GM23248 (cell line): Measurements from ENCODE around the gene DHRS12. TPM values are rescaled to one million over a fixed set of nuclear protein-coding genes. Genes with fewer than 3 reads are reported as not detected.

Experiments
- DNase-seq: peaks from one replicate; pipeline ENCODE4 v3.0.0-alpha.2; 2015
- H2AFZ ChIP-seq: fragments of 200-600 bp; sonication (generic); 2 replicates; pipeline ENCODE4 v1.6.1; 2016; ENCODE audit warnings: antibody characterized with exemption
- H3F3A ChIP-seq: fragments of 200-600 bp; sonication (generic); 2 replicates; pipeline ENCODE4 v1.6.1; 2016; ENCODE audit warnings: mild to moderate bottlenecking, antibody characterized with exemption, mixed run types; ENCODE audit not compliant: insufficient read depth
- H3K27ac ChIP-seq: fragments of 200-600 bp; sonication (generic); 2 replicates; pipeline ENCODE4 v1.5.1; 2016; ENCODE audit warnings: mild to moderate bottlenecking
- H3K27me3 ChIP-seq: fragments of 200-600 bp; sonication (generic); replicated peaks from 2 replicates; pipeline ENCODE4 v1.6.1; 2016; ENCODE audit warnings: mild to moderate bottlenecking; ENCODE audit not compliant: insufficient read depth
- H3K36me3 ChIP-seq: fragments of 200-600 bp; sonication (generic); 2 replicates; pipeline ENCODE4 v1.6.1; 2016; ENCODE audit warnings: low read depth, mild to moderate bottlenecking
- H3K4me1 ChIP-seq: fragments of 200-600 bp; sonication (generic); 2 replicates; pipeline ENCODE4 v1.6.1; 2016; ENCODE audit warnings: mild to moderate bottlenecking; ENCODE audit not compliant: insufficient read depth
- H3K4me2 ChIP-seq: fragments of 200-600 bp; sonication (generic); one replicate; pipeline ENCODE4 v1.6.1; 2016; ENCODE audit warnings: mild to moderate bottlenecking; ENCODE audit not compliant: unreplicated experiment
- H3K4me3 ChIP-seq: fragments of 200-600 bp; sonication (generic); 2 replicates; pipeline ENCODE4 v1.5.1; 2016; ENCODE audit warnings: mild to moderate bottlenecking
- H3K79me2 ChIP-seq: fragments of 200-600 bp; sonication (generic); 2 replicates; pipeline ENCODE4 v1.6.1; 2016; ENCODE audit warnings: mild to moderate bottlenecking; ENCODE audit not compliant: insufficient read depth
- H3K9ac ChIP-seq: fragments of 200-600 bp; sonication (generic); 2 replicates; pipeline ENCODE4 v1.6.1; 2016; ENCODE audit warnings: mild to moderate bottlenecking
- H3K9me2 ChIP-seq: fragments of 200-600 bp; sonication (generic); 2 replicates; pipeline ENCODE4 v1.6.1; 2016; ENCODE audit warnings: mixed run types, mild to moderate bottlenecking, moderate library complexity; ENCODE audit not compliant: insufficient read depth
- H3K9me3 ChIP-seq: fragments of 200-600 bp; sonication (generic); one replicate; pipeline ENCODE4 v1.6.1; 2017; ENCODE audit warnings: low read depth
- H4K20me1 ChIP-seq: fragments of 200-600 bp; sonication (generic); 2 replicates; pipeline ENCODE4 v1.6.0; 2016; ENCODE audit not compliant: insufficient read depth
- EZH2 ChIP-seq: fragments of 200-600 bp; sonication (generic); IDR thresholded peaks from 2 replicates; pipeline ENCODE4 v1.6.1; 2018; ENCODE audit warnings: antibody characterized with exemption, mild to moderate bottlenecking; ENCODE audit not compliant: insufficient read depth, poor library complexity, severe bottlenecking
- EZH2phosphoT487 ChIP-seq: fragments of 200-600 bp; sonication (generic); IDR thresholded peaks from 2 replicates; pipeline ENCODE4 v1.6.1; 2018; ENCODE audit warnings: antibody characterized with exemption, moderate library complexity, mild to moderate bottlenecking, low read depth; ENCODE audit not compliant: insufficient read depth
- WGBS, 2 experiments: methylation state at CpG; one replicate each; pipeline ENCODE4 v1.1.6; 2015 to 2017; ENCODE audit warnings: low lambda C conversion rate in 2 of 2, low coverage in 1 of 2; ENCODE audit errors: missing lambda C conversion rate in 2 of 2; 5-methylcytosine and 5-hydroxymethylcytosine counted together
- in situ Hi-C: fragments of 300-500 bp; cut with MboI; formaldehyde crosslinking; loops from 2 replicates; pipeline ENCODE4 v1.15.0; 2020
- polyA plus RNA-seq: library from polyadenylated mRNA; unstranded; fragments of >200 nt; fragmentation: Nextera tagmentation; extraction: Ambion mirVana; gene quantifications from 2 replicates; pipeline ENCODE4 v1.2.1, GENCODE V29; 2016
- total RNA-seq: library from RNA; depleted of rRNA; stranded (reverse); fragments of >200 nt; shearing (Covaris generic); gene quantifications from 2 replicates; pipeline ENCODE4 v1.2.3, GENCODE V29; 2014

The DHRS12 gene
- total and polyA plus RNA-seq, 2 experiments from 2014 or later, result 5.7 to 13.3 TPM

GRCh38 chr13:51822106-51822815 lies 18.3 kb upstream of the DHRS12 start:
- no peak overlapping the region for H3K27ac ChIP-seq
- H3K79me2 ChIP-seq, result no peaks in the 10 kb centered on the region

DNA sequence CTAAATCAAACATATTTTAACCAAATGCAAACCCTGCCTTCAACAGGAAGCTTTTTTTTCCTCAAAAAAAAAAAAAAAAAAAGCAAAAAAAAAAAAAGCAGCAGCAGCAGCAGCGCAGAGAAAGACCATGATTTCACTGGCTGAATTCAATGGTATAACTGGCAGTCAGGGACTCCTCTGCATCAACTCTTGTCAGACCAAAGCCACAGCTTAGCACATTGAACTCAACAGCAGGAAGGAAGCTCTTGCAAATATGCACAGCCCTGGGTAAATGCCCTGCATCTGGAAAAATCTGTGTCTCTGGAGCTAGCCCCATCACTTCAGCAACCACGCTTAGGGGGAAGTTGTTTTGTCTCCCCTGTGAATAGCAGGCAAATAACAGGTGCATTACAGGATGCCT lies 17.6 kb upstream of the DHRS12 start:
- H3K27me3 ChIP-seq, result peaks cover 38% of the 10 kb centered on the region
- no peak for TF ChIP-seq EZH2
- TF ChIP-seq EZH2phosphoT487, result no peak
- H3K9me3 ChIP-seq, result no peaks in the 10 kb centered on the region
- no peaks in the 10 kb centered on the region for H3K36me3 ChIP-seq
- H3K9me2 ChIP-seq, result no peaks in the 10 kb centered on the region
- in situ Hi-C loops, result loop anchor here (10.0 kb wide), 1 partner anchor 313 kb away; no protein-coding TSS in a partner anchor
- no peak overlapping the region for H3K4me3 ChIP-seq
- peaks cover 7% of the 10 kb centered on the region; the same call in 1 of the 2 replicates for H3F3A ChIP-seq
- no peaks in the 10 kb centered on the region for H3K79me2 ChIP-seq
- DNase-seq, result no peak
- H3K4me2 ChIP-seq, result no peak overlapping the region
- H4K20me1 ChIP-seq, result no peaks in the 10 kb centered on the region
- H2AFZ ChIP-seq, result no peak overlapping the region
- H3K9ac ChIP-seq, result no peak overlapping the region
- no peak overlapping the region for H3K27ac ChIP-seq
- 63 to 75% methylated on average over 2 of the region's 2 CpGs for WGBS, 2 experiments
- H3K4me1 ChIP-seq, result peaks cover 10% of the 10 kb centered on the region

More at GRCh38 chr13:51822106-51822815, 18.3 kb upstream of the DHRS12 start:
- in situ Hi-C loops, result loop anchor here (10.0 kb wide), 1 partner anchor 313 kb away; no protein-coding TSS in a partner anchor
- 80 to 86% methylated on average over 13 of the region's 13 CpGs for WGBS, 2 experiments
- Histone ChIP-seq H4K20me1 (no peaks in the 10 kb centered on the region), H3K4me1 (peaks cover 10% of the 10 kb centered on the region), H3K9ac (no peak overlapping the region), H3K9me2 (no peaks in the 10 kb centered on the region), H3K9me3 (no peaks in the 10 kb centered on the region), H3K27me3 (peaks cover 37% of the 10 kb centered on the region), H2AFZ (no peak overlapping the region), H3F3A (peaks cover 7% of the 10 kb centered on the region; the same call in 1 of the 2 replicates), H3K4me2 (no peak overlapping the region), H3K4me3 (no peak overlapping the region), H3K36me3 (no peaks in the 10 kb centered on the region)
- no peak for DNase-seq
- TF ChIP-seq EZH2phosphoT487 (no peak), EZH2 (no peak)

GRCh38 chr13:51820016-51820597 lies 16.1 kb upstream of the DHRS12 start:
- H3K9me3 ChIP-seq, result no peaks in the 10 kb centered on the region
- in situ Hi-C loops, result loop anchor here (10.0 kb wide), 1 partner anchor 315 kb away; no protein-coding TSS in a partner anchor
- H3K79me2 ChIP-seq, result no peaks in the 10 kb centered on the region

GRCh38 chr13:51819544-51819943 lies 15.6 kb upstream of the DHRS12 start:
- no peak for TF ChIP-seq EZH2
- no peak for TF ChIP-seq EZH2phosphoT487

More at GRCh38 chr13:51820016-51820597, 16.1 kb upstream of the DHRS12 start:
- 45 to 47% methylated on average over 4 of the region's 4 CpGs for WGBS, 2 experiments
- no peaks in the 10 kb centered on the region for H4K20me1 ChIP-seq
- no peak overlapping the region for H2AFZ ChIP-seq
- H3K9ac ChIP-seq, result no peak overlapping the region
- DNase-seq, result no peak
- H3K4me1 ChIP-seq, result peaks cover 4% of the 10 kb centered on the region
- peaks cover 2% of the 10 kb centered on the region; the same call in 1 of the 2 replicates for H3F3A ChIP-seq
- H3K9me2 ChIP-seq, result no peaks in the 10 kb centered on the region
- H3K36me3 ChIP-seq, result no peaks in the 10 kb centered on the region
- H3K4me2 ChIP-seq, result no peak overlapping the region
- no peak overlapping the region for H3K4me3 ChIP-seq
- peaks cover 49% of the 10 kb centered on the region for H3K27me3 ChIP-seq
- no peak overlapping the region for H3K27ac ChIP-seq
- no peak for TF ChIP-seq EZH2phosphoT487
- no peak for TF ChIP-seq EZH2

More at GRCh38 chr13:51819544-51819943, 15.6 kb upstream of the DHRS12 start:
- WGBS, 2 experiments, result 88 to 92% methylated on average over 3 of the region's 3 CpGs
- peaks cover 49% of the 10 kb centered on the region for H3K27me3 ChIP-seq
- H4K20me1 ChIP-seq, result no peaks in the 10 kb centered on the region
- H3K4me3 ChIP-seq, result no peak overlapping the region
- no peaks in the 10 kb centered on the region for H3K9me3 ChIP-seq
- no peaks in the 10 kb centered on the region for H3K36me3 ChIP-seq
- no peak overlapping the region for H2AFZ ChIP-seq
- H3K9ac ChIP-seq, result no peak overlapping the region
- in situ Hi-C loops, result no loop called here
- no peaks in the 10 kb centered on the region for H3K79me2 ChIP-seq
- H3K4me2 ChIP-seq, result no peak overlapping the region
- H3K27ac ChIP-seq, result no peak overlapping the region
- no peaks in the 10 kb centered on the region for H3K9me2 ChIP-seq
- H3F3A ChIP-seq, result no peaks in the 10 kb centered on the region
- no peak for DNase-seq
- no peaks in the 10 kb centered on the region for H3K4me1 ChIP-seq
